Measurements from ENCODE around the gene CDA.

Gene CDA

GRCh38 chr1:20633190-20634064 is 44.5 kb downstream of the CDA start, which contains the start of gene PINK1:
PINK1 (plus strand) TSS chr1:20633458; CDS start chr1:20633549, 91 bp downstream.
- ChIA-PET POLR2A (interaction anchor here (0.5 to 3.0 kb wide), 20 partner anchors 12 to 153 kb away, joined by 3 to 24 read pairs (median 4); partner anchors contain the start of genes CDA, DDOST and MUL1), CTCF (interaction anchor here (0.6 to 6.9 kb wide), 49 partner anchors 8 to 1624 kb away, joined by 3 to 105 read pairs (median 4); partner anchors contain the start of genes CDA, DDOST, FAM43B and MUL1)
- no peaks in the 10 kb centered on the region for H3K9me3 ChIP-seq (ENCODE audit: control insufficient read depth, insufficient read depth, low read depth, low read length)
- H3K4me1 ChIP-seq (ENCODE audit: control insufficient read depth, insufficient read depth, low read length), result no peaks in the 10 kb centered on the region
- H3K4me3 ChIP-seq (ENCODE audit: low read depth, low read length), result peak within 1 kb of the TSS; percentile 81
- H3K36me3 ChIP-seq (ENCODE audit: control insufficient read depth in 2 of 2, insufficient read depth in 1 of 2, low read length in 2 of 2), result peaks cover 3 to 19% of the 10 kb centered on the region in 2 experiments; a peak in 2 of 3 replicates
- peak within 1 kb of the TSS; percentile 95 for H3K27ac ChIP-seq (ENCODE audit: extremely low read depth, low read depth, low read length)
- TF ChIP-seq BCL11B (tag by site-specific recombination; IDR thresholded peaks at IDR 0.05; ENCODE audit: low read depth), result 0 out of 2 replicates have a peak, but pooled peaks have one; percentile 34
- TF ChIP-seq ZNF341 (tag by site-specific recombination; IDR thresholded peaks at IDR 0.05; ENCODE audit: low read depth), result no peak
- TF ChIP-seq ZNF513 (tag by site-specific recombination; IDR thresholded peaks at IDR 0.05), result no peak
- TF ChIP-seq ZNF148 (tag by site-specific recombination; IDR thresholded peaks at IDR 0.05; ENCODE audit: borderline replicate concordance), result no peak
- TF ChIP-seq TRIM28 (IDR thresholded peaks at IDR 0.05; ENCODE audit: borderline replicate concordance, low read length), result 0 out of 2 replicates have a peak, but pooled peaks have one; percentile 51
- TF ChIP-seq HOXD13 (CRISPR knock-in tag; IDR thresholded peaks at IDR 0.05; ENCODE audit: borderline replicate concordance), result no peak
- peak; percentile 43; the same call in 1 of the 2 replicates for TF ChIP-seq KLF8 (tag by site-specific recombination; IDR thresholded peaks at IDR 0.05)
- TF ChIP-seq ZNF18 (tag by site-specific recombination; IDR thresholded peaks at IDR 0.05), result no peak
- TF ChIP-seq BCL11A (tag by site-specific recombination; IDR thresholded peaks at IDR 0.05; ENCODE audit: low read depth), result no peak
- TF ChIP-seq SCRT1 (tag by site-specific recombination; IDR thresholded peaks at IDR 0.05; ENCODE audit: borderline replicate concordance), result no peak
- TF ChIP-seq ZNF510 (tag by site-specific recombination; IDR thresholded peaks at IDR 0.05; ENCODE audit: insufficient replicate concordance), result no peak
- no peak for TF ChIP-seq ZNF362 (tag by site-specific recombination; IDR thresholded peaks at IDR 0.05)
- no peak for TF ChIP-seq ZNF501 (tag by site-specific recombination; IDR thresholded peaks at IDR 0.05)
- TF ChIP-seq ZNF280C (tag by site-specific recombination; IDR thresholded peaks at IDR 0.05), result no peak
- TF ChIP-seq ZNF26 (tag by site-specific recombination; IDR thresholded peaks at IDR 0.05), result no peak
- TF ChIP-seq PATZ1 (tag by site-specific recombination; IDR thresholded peaks at IDR 0.05), result no peak; the same call in none of the 2 replicates
- TF ChIP-seq ZNF398 (tag by site-specific recombination; IDR thresholded peaks at IDR 0.05), result no peak
- no peak for TF ChIP-seq FEZF1 (tag by site-specific recombination; IDR thresholded peaks at IDR 0.05)
- peak; percentile 79 for TF ChIP-seq KLF9 (tag by site-specific recombination; IDR thresholded peaks at IDR 0.05; ENCODE audit: low read depth)
- TF ChIP-seq ZNF707 (tag by site-specific recombination; IDR thresholded peaks at IDR 0.05), result no peak

Data from HEK293 (cell line).